Caco-2 (cell line): ENCODE results near the gene SLCO6A1. TPM values are rescaled to one million over a fixed set of nuclear protein-coding genes. Genes with fewer than 3 reads are reported as not detected.

ENCODE experiments used
- BruUV-seq: library from RNA; stranded (reverse); fragments of 400-500 nt; replicated peaks from 2 replicates; lab custom pipeline; 2021; lab: Mats Ljungman, UMichigan
- CTCF ChIA-PET: fragments of 300-600 bp; sonication (Branson Sonifier 250); formaldehyde crosslinking; loops from one replicate; lab custom pipeline; 2022; ENCODE audit warnings: antibody characterized with exemption; lab: Charles Lee
- POLR2A ChIA-PET: fragments of 300-600 bp; sonication (Branson Sonifier 250); formaldehyde crosslinking; loops from one replicate; lab custom pipeline; 2022; ENCODE audit warnings: antibody characterized with exemption; lab: Charles Lee
- DNase-seq, 2 experiments: peaks; one replicate each; pipeline versions ENCODE4 v3.0.0 to v3.0.0-alpha.2; 2020 to 2022
- H3K27me3 ChIP-seq: replicated peaks from 2 replicates; pipeline ENCODE4 v1.6.0; 2011; ENCODE audit warnings: low read length; ENCODE audit not compliant: control insufficient read depth, insufficient read depth
- H3K36me3 ChIP-seq: 2 replicates; pipeline ENCODE4 v1.5.1; 2011; ENCODE audit warnings: low read length; ENCODE audit not compliant: control insufficient read depth, insufficient read depth
- H3K4me1 ChIP-seq: fragments of 250-450 bp; sonication (Bioruptor Pico); 2 replicates; pipeline ENCODE4 v1.5.1; 2020; ENCODE audit warnings: mild to moderate bottlenecking
- H3K4me3 ChIP-seq: 2 replicates; pipeline ENCODE4 v1.5.1; 2011; ENCODE audit warnings: low read depth, mild to moderate bottlenecking, control low read depth, low read length
- H3K9me3 ChIP-seq: fragments of 250-450 bp; sonication (Bioruptor Pico); 2 replicates; pipeline ENCODE4 v1.5.1; 2020; ENCODE audit warnings: mild to moderate bottlenecking, moderate library complexity
- H3K27ac Mint-ChIP-seq: one replicate; pipeline ENCODE4 v1.8.0; 2022; ENCODE audit warnings: mixed read lengths; ENCODE audit not compliant: unreplicated experiment
- H3K27me3 Mint-ChIP-seq: one replicate; pipeline ENCODE4 v1.8.0; 2022; ENCODE audit warnings: mixed read lengths; ENCODE audit not compliant: insufficient read depth, unreplicated experiment
- H3K36me3 Mint-ChIP-seq: one replicate; pipeline ENCODE4 v1.8.0; 2022; ENCODE audit warnings: mild to moderate bottlenecking, mixed read lengths; ENCODE audit not compliant: insufficient read depth, unreplicated experiment
- H3K4me1 Mint-ChIP-seq: one replicate; pipeline ENCODE4 v1.8.0; 2022; ENCODE audit warnings: low read depth, mixed read lengths; ENCODE audit not compliant: unreplicated experiment
- H3K4me3 Mint-ChIP-seq: one replicate; pipeline ENCODE4 v1.8.0; 2022; ENCODE audit warnings: mild to moderate bottlenecking, moderate library complexity, mixed read lengths; ENCODE audit not compliant: unreplicated experiment
- H3K9me3 Mint-ChIP-seq: one replicate; pipeline ENCODE4 v1.8.0; 2022; ENCODE audit warnings: mixed read lengths; ENCODE audit not compliant: unreplicated experiment
- intact Hi-C: fragments of 100-400 bp; cut with micrococcal nuclease; formaldehyde crosslinking; loops from one replicate; pipeline ENCODE4 v1.10.0; 2022; ENCODE audit not compliant: unreplicated experiment
- total RNA-seq: library from RNA; stranded (reverse); gene quantifications from 2 replicates; pipeline ENCODE4 v1.2.3, GENCODE V29; 2022
- TF ChIP-seq, protein P1 (sequence below), 2 experiments: fragments of 200-600 bp in 1 of 2; IDR thresholded peaks; 1 replicate in 1 of 2; 2 replicates in 1 of 2; pipeline versions ENCODE4 v1.5.1 to v1.8.0; 2011 to 2022; ENCODE audit warnings: antibody characterized with exemption in 1 of 2, control low read depth in 1 of 2, inconsistent platforms in 1 of 2, low read depth in 1 of 2, low read length in 1 of 2, mild to moderate bottlenecking in 1 of 2, moderate library complexity in 1 of 2; ENCODE audit not compliant: insufficient read depth in 1 of 2, severe bottlenecking in 1 of 2, unreplicated experiment in 1 of 2

The SLCO6A1 gene
- total RNA-seq, 1 experiment from 2014 or later: not detected

DNA sequence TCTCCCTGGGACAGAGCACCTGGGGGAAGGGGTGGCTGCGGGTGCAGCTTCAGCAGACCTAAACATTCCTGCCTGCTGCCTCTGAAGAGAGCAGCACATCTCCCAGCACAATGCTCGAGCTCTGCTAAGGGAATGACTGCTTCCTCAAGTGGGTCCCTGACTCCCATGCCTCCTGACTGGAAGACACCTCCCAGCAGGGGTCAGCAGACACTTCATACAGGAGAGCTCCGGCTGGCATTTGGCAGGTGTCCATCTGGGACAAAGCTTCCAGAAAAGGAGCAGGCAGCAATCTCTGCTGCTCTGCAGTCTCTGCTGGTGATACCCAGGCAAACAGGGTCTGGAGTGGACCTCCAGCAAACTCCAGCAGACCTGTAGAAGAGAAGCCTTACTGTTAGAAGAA is 77.2 kb downstream of the SLCO6A1 start:
- Mint-ChIP-seq H3K9me3 (peaks cover 9% of the 10 kb centered on the region), H3K27ac (no peak overlapping the region), H3K27me3 (peaks cover 3% of the 10 kb centered on the region), H3K4me1 (no peaks in the 10 kb centered on the region), H3K4me3 (no peak overlapping the region), H3K36me3 (no peaks in the 10 kb centered on the region)
- Histone ChIP-seq H3K27me3 (no peaks in the 10 kb centered on the region; the same call in 1 of the 2 replicates), H3K4me3 (no peak overlapping the region), H3K9me3 (0 out of 2 replicates have a peak, but pooled peaks cover 2% of the 10 kb centered on the region), H3K36me3 (no peaks in the 10 kb centered on the region), H3K4me1 (no peaks in the 10 kb centered on the region)
- CTCF ChIA-PET: interaction anchor here (1.3 kb wide), 1 partner anchor 124 kb away, joined by 4 read pairs; no protein-coding TSS in a partner anchor
- BruUV-seq: no TSS peak
- intact Hi-C loops: loop anchor here (1.0 kb wide), 2 partner anchors 124 to 133 kb away; no protein-coding TSS in a partner anchor
- peak; percentile 28 to 52 for DNase-seq
- POLR2A ChIA-PET: no interaction called here
- TF ChIP-seq, protein P1, sequence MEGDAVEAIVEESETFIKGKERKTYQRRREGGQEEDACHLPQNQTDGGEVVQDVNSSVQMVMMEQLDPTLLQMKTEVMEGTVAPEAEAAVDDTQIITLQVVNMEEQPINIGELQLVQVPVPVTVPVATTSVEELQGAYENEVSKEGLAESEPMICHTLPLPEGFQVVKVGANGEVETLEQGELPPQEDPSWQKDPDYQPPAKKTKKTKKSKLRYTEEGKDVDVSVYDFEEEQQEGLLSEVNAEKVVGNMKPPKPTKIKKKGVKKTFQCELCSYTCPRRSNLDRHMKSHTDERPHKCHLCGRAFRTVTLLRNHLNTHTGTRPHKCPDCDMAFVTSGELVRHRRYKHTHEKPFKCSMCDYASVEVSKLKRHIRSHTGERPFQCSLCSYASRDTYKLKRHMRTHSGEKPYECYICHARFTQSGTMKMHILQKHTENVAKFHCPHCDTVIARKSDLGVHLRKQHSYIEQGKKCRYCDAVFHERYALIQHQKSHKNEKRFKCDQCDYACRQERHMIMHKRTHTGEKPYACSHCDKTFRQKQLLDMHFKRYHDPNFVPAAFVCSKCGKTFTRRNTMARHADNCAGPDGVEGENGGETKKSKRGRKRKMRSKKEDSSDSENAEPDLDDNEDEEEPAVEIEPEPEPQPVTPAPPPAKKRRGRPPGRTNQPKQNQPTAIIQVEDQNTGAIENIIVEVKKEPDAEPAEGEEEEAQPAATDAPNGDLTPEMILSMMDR (IDR thresholded peaks at IDR 0.05; ENCODE audit: insufficient read depth in 1 of 2, low read depth in 1 of 2, low read length in 1 of 2, severe bottlenecking in 1 of 2, unreplicated experiment in 1 of 2): peak; percentile 32 to 46

DNA sequence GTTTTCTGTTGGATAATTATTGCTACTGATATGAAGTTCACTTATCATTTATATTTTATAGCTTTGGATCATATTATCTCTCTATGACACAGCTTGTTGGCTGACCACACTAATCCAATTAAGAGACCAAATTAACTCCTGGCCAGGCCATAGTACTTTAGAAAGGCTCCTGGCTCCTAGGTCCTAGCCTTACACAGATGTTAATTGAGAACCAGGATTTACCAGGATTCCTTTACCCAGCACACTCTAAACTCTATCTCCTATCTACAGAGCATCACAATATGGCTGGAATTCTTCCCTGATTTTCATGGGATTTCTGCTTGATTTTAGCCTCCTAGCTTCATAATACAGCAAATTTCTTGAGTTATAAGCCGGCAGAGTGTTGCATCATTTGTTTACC is 80.3 kb downstream of the SLCO6A1 start:
- no TSS peak for BruUV-seq
- CTCF ChIA-PET: no interaction called here

DNA sequence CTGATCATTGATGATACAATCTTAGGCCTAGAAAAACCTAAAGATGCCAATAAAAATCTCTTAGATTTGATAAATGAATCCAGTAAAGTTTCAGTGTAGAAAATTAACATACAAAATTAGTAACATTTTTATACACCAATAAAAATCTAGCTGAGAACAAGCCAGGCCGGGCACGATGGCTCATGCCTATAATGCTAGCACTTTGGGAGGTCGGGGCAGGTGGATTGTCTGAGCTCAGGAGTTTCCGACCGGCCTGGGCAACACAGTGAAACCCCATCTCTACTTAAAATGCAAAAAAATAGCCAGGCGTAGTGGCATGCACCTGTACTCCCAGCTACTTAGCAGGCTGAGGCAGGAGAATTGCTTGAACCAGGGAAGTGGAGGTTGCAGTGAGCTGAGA is 84.4 kb downstream of the SLCO6A1 start:
- Histone ChIP-seq H3K4me1 (no peaks in the 10 kb centered on the region), H3K9me3 (0 out of 2 replicates have a peak, but pooled peaks cover 2% of the 10 kb centered on the region), H3K36me3 (no peaks in the 10 kb centered on the region), H3K4me3 (no peak overlapping the region), H3K27me3 (no peaks in the 10 kb centered on the region)
- no peaks in the 10 kb centered on the region for H3K27me3 Mint-ChIP-seq
- BruUV-seq: no TSS peak
- DNase-seq: no peak
- no peak overlapping the region for H3K27ac Mint-ChIP-seq
- CTCF ChIA-PET: no interaction called here
- POLR2A ChIA-PET: no interaction called here
- H3K36me3 Mint-ChIP-seq: no peaks in the 10 kb centered on the region
- TF ChIP-seq, protein P1 (IDR thresholded peaks at IDR 0.05; ENCODE audit: insufficient read depth in 1 of 2, low read depth in 1 of 2, low read length in 1 of 2, severe bottlenecking in 1 of 2, unreplicated experiment in 1 of 2): no peak
- no peak overlapping the region for H3K4me3 Mint-ChIP-seq
- H3K4me1 Mint-ChIP-seq: no peaks in the 10 kb centered on the region
- intact Hi-C loops: no loop called here
- H3K9me3 Mint-ChIP-seq: no peaks in the 10 kb centered on the region

More for the DNA sequence above, 80.3 kb downstream of the SLCO6A1 start:
- H3K36me3 Mint-ChIP-seq: no peaks in the 10 kb centered on the region
- peaks cover 3% of the 10 kb centered on the region for H3K27me3 Mint-ChIP-seq
- peaks cover under 1% of the 10 kb centered on the region for H3K9me3 Mint-ChIP-seq
- Histone ChIP-seq H3K4me3 (no peak overlapping the region), H3K9me3 (0 out of 2 replicates have a peak, but pooled peaks cover 2% of the 10 kb centered on the region), H3K4me1 (no peaks in the 10 kb centered on the region), H3K36me3 (no peaks in the 10 kb centered on the region), H3K27me3 (no peaks in the 10 kb centered on the region; the same call in 1 of the 2 replicates)
- intact Hi-C loops: no loop called here
- H3K4me1 Mint-ChIP-seq: no peaks in the 10 kb centered on the region
- no peak for DNase-seq
- no peak overlapping the region for H3K4me3 Mint-ChIP-seq
- H3K27ac Mint-ChIP-seq: no peak overlapping the region
- TF ChIP-seq, protein P1 (IDR thresholded peaks at IDR 0.05; ENCODE audit: insufficient read depth in 1 of 2, low read depth in 1 of 2, low read length in 1 of 2, severe bottlenecking in 1 of 2, unreplicated experiment in 1 of 2): no peak
- POLR2A ChIA-PET: no interaction called here
